AG08396 (cell line): Measurements from ENCODE around the gene OGFRL1.

Experiments used
- DNase-seq: peaks from one replicate; pipeline ENCODE4 v3.0.0; 2012; ENCODE audit warnings: low spot score, mixed read lengths

The OGFRL1 gene

DNA sequence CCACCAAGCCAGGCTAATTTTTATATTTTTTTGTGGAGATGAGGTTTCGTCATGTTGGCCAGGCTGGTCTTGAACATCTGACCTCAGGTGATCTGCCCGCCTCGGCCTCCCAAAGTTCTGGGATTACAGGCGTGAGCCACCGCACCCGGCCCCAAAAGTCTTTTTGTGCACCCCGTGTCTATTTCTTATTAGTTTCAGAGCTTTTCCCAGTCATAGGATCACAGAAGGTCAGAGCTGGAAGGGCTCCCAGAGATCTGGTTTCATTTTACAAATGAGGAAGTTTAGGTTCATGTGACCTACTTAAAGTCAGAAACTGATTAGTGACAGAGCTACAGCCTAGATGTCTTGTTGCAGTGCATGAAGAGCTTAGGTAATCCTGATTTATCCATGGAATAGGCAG is 1.6 kb upstream of the OGFRL1 start:
- no peak for DNase-seq

GRCh38 chr6:71287926-71288227 is 734 bp upstream of the OGFRL1 start:
- no peak for DNase-seq

- peak; percentile 44 for DNase-seq
These were observed 609 bp downstream of the OGFRL1 start for GRCh38 chr6:71289039-71289801.

DNA sequence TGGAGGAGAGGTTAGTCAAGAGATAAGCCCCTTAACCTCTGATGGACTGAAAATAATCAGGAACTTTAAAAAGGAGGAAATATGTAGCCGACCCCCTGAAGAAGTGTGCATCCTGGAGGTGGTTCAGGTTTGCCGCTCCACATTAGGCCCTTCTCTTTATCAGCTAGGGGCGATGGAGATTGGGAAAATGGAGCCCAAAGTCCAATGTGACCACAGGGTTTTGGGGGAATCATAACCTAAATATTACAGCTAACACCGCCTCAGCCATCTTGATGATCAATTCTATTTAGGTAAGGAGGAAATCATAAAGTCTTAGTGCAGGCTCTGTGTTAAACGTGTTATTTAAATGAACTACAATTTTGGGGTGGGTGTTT is 1.2 kb downstream of the OGFRL1 start:
- DNase-seq = no peak

DNA sequence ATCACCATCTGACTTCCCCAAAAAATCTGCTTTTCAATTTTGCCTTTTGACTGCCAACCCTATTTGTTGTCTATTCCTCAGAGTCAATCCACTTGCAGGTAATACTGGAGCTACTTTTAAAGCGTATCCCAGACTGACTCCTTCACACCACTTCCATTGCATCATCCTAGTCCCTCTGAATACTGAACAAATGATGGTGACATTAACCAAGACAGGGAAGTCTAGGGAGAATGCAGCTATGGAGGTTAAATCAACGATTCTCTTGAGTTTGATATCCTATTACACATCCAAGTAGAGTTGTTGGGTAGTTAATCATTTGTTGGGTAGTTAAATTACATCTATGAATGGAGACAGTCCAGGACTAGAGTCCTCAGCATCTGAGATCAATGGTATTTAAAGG is 2.0 kb downstream of the OGFRL1 start:
- no peak for DNase-seq

DNA sequence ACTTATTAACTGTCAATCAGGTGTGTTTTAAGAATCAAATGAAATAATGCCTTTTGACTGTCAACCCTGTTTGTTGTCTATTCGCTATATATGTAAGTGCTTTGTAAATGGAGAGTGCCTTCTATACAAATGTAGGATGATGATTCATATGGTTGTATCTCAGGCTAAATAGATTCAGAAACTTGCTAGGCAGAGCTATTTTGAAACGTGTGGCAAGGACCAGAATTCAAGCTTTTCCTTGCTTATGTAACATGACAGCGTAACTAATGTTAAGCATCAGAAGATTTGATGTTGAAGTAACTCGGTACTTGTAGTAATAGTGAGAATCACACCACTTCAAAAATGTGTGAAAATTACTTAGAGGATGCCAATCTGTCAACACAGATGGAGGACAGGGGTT is 3.4 kb downstream of the OGFRL1 start:
- DNase-seq = no peak

GRCh38 chr6:71294121-71294523 is 5.5 kb downstream of the OGFRL1 start:
- peak; percentile 81 for DNase-seq

GRCh38 chr6:71298459-71298858 is 9.8 kb downstream of the OGFRL1 start:
- DNase-seq = no peak

DNA sequence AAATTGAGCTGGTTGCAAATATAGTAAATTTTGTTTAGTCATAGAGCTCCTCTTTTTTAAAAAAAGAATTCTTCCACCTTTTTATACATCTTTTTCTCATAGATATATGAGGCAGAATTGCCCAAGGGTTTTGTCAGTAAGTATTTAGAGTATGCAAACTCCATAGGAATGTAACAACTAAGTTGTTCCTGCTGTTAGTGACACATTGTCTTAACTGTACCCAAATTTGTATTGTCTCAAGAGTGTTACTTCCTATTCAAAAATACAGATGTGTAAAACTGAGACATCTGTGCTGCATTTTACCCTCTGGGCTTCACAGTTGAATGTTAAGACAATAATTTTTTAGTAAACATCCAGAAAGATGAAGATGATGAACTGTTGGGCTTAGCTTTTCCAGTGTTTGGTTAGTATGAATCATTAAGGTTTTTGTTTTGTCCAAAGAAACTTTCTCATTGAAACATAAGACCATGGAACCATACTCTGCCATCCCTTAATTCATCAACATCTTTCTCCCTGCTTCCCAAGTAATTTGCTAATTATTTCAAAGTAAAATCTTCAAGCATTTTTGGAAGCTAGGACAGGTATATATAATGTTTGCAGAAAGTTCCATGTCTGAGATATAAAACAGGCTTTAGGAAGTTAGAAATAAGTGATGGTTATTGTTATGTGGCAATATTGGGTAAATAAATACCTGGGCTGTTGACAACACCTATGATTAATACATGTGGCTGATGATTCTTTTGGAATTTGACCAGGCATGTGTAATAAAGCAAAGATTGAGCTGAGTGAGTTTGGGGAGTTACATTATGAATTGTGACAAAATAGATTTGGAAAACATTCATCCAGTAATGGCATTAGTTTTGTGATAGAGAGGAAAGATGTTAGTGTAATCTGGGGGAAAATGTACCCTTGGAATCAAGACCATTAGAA is 11.2 kb downstream of the OGFRL1 start:
- no peak for DNase-seq

DNA sequence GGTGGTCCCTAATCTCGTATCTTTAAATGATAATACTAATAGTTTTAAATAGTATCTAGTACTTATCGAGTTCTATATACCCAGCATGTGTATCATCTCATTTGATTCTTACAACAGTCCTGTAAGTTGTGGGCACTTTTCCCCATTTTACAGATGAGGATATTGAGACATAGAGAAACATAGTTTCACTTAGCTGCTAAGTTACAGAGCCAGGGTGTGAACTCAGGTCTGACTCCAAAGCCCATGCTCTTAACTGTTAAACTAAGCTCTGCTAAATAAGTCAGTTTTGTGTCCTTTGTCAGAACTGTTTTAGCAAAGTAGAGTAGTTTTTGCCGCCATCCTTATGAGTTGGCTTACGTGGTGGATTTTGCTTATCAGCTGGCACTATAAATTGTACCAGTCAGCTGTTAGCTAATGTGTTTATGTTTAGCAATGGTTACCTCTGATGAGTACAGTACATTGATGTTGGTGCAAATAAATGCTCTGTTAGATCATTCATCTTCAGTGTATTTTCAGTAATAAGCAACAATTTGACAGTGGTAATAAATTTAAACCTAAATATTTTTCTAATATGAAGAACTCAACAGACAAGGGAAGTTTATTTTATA is 12.1 kb downstream of the OGFRL1 start:
- no peak for DNase-seq

GRCh38 chr6:71301546-71301945 is 12.9 kb downstream of the OGFRL1 start:
- DNase-seq = no peak

- DNase-seq = no peak
These were observed 21.0 kb downstream of the OGFRL1 start for GRCh38 chr6:71309656-71310055.

DNA sequence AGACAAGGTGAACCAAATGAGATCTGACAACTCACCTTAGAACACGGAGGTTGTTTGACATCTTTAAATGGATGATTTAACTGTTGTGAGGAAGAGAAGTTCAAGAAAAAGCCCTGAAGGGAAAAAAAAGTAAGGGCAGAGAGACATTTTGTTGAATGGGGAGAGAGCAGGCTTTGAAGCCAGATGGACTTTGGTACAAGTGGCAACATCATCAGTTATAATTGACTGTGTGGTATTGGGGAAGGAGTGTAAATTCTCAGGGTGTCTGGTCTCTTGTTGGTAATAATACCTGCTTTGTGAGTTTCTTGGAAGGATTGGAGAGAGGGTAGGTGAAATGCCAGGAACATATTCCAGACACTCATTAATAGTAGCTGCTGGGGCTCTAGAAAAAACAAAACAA is 21.6 kb downstream of the OGFRL1 start:
- DNase-seq = no peak

GRCh38 chr6:71312089-71312488 is 23.5 kb downstream of the OGFRL1 start:
- no peak for DNase-seq

DNA sequence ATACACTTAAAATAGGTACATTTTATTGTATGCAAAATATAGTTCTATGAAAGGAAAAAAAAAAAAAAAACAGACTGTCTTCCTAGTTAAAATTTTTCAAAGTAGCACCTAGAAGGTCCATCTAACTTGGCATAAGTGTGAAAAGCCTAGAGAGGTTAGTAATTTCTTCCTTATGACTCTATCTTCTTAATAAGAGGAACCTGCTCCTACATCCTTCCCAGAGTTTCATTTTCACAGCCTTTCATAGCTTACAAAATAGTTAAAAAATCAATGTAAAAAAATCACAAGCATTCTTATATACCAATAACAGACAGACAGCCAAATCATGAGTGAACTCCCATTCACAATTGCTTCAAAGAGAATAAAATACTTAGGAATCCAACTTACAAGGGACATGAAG is 28.8 kb downstream of the OGFRL1 start:
- no peak for DNase-seq

GRCh38 chr6:71320041-71320440 is 31.4 kb downstream of the OGFRL1 start:
- no peak for DNase-seq

DNA sequence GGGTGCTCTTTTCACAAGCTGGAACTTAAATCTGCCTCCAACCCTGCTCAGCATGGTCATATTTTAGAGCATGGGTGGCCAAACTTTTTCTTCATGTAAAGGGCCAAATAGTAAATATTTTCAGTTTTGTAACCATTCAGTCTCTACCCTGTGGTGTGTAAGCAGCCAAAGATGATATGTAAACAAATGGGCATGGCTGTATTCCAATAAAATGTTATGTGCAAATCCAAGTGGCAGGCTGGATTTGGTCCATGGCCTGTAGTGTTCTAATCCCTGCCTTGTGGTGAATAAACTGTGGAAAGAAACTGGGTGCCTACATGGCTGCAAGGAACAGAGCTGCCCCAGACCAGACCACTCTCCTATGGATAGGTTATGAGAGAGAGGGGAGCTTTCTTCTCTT is 32.7 kb downstream of the OGFRL1 start:
- DNase-seq = no peak

DNA sequence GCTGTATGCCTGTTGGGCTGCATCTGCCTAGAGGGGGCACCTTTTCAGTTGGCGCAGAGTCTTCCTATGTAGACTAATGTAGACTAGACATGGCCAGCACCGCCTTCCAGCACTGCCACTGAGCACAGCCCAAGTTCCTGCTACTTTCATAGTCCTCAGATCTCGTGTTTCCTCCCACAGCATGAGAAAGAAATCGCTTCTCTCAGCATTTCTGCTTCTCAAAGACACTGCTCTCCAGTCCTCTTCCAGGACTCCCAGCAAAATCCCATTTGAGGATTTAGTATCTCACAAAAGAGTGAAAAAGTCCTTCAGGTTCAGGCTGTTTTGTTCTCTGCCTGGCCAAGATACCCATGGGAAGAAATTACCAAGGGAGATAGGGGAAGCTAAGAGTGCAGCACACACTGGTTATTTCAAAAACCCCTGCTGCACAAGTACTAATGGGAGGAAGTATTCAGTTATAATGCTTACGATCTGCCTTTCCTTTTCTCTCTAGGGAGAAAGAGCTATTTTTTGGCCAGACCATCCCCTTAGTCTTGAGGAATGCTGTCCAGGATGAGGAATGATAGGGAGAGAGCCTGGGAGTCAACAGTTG is 35.7 kb downstream of the OGFRL1 start:
- no peak for DNase-seq

GRCh38 chr6:71326611-71327010 is 38.0 kb downstream of the OGFRL1 start:
- no peak for DNase-seq

- DNase-seq = no peak
These were observed 41.9 kb downstream of the OGFRL1 start for GRCh38 chr6:71330501-71330900.

DNA sequence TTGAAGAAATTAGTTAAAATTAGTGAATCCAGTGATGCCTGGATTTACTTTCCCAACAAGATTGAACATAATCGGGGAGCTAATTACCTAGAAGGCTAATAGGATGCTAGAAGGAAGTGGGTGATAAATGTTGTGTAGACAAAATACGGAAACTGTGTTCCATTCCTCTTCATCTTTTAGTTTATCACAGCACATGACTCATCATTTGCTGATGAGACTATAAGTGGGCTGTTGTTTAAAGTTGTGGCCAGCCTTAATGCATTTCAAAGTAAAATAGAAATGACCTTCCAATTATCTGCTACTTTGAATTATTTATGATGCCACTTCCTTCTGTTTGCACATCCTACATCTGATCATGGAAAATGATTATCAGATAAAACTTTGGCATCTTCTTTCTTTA is 43.4 kb downstream of the OGFRL1 start:
- DNase-seq = no peak

- DNase-seq = no peak
These were observed 44.4 kb downstream of the OGFRL1 start for GRCh38 chr6:71333050-71333449.

- DNase-seq = peak; percentile 59
These were observed 45.1 kb downstream of the OGFRL1 start for GRCh38 chr6:71333697-71334096.
